NCI-H345 treated with DMSO at 0.1 percent for 48 hours (cell line): Measurements from ENCODE around the gene C1QBP.
"Not testable (repeated sequence)": the region's sequence is repeated elsewhere in the genome, so short reads cannot be mapped to it uniquely, and the experiment has no call there.

Experiments
- DNase-seq: peaks from one replicate; lab custom pipeline; 2025; ENCODE audit not compliant: unreplicated experiment; lab: John Stamatoyannopoulos, UW

Gene C1QBP

GRCh38 chr17:5438716-5439445 lies at the start of gene C1QBP:
Gene C1QBP, minus strand, starts transcription at chr17:5439155. Its CDS starts 82 bp downstream, at chr17:5439073.
- DNase-seq, result peak; percentile 70

GRCh38 chr17:5488752-5489151 lies 49.8 kb upstream of the C1QBP start:
- DNase-seq, result no peak

- DNase-seq, result peak; percentile 91
These were observed 47.5 kb upstream of the C1QBP start, which contains the start of gene MIS12 for GRCh38 chr17:5486206-5487124. Gene MIS12, plus strand, starts transcription at chr17:5486566. Its CDS starts 2,297 bp downstream, at chr17:5488863.

DNA sequence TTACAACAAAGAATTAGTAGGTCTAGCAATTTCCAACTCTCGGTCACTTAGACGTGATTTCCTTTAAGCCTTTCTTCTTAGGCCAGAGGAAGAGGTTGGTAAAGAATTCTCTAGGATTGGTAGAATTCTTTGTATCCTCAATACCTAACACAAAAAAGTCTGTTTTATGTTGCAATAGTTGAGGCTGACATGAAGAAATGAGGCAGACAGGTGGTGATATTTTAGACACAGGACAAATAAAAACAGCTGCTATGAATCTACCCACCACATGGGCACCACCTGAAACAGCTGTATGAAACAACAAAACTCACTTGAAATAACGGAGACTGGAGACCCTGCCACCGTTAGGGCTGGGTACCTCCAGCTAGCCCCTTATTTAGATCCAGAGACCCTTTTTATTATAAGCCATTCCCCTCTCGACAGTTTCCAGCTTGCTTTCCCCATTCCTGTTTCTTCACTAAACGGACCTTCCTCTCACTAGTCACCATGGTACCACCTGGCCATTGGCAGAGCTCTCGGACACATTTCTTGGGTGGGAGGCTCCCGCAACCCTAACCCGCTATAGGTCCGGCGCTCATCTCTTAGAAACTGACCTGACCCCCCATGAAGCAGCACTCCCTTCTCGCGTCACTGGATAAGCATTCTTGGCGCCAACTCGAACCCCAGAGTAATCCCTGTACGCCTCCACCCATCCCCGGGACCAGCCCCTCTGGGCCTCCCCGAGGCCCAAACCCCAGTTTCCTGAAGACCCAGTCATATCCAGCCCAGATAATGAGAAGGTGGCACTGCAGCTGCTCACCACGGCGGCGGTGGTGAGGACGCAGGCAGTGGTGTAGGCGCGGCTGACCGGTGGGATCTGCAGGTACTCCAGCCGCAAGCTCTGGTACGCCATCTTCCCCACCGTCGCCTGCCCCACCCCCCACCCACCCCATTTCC lies 46.6 kb upstream of the C1QBP start, which contains the start of gene DERL2:
DERL2 (minus strand) TSS at position 909 of the 936 bp plus-strand sequence; CDS start at position 892, 17 bp downstream.
- no peak for DNase-seq

- no peak for DNase-seq
These were observed 42.5 kb upstream of the C1QBP start for GRCh38 chr17:5481451-5481850.

DNA sequence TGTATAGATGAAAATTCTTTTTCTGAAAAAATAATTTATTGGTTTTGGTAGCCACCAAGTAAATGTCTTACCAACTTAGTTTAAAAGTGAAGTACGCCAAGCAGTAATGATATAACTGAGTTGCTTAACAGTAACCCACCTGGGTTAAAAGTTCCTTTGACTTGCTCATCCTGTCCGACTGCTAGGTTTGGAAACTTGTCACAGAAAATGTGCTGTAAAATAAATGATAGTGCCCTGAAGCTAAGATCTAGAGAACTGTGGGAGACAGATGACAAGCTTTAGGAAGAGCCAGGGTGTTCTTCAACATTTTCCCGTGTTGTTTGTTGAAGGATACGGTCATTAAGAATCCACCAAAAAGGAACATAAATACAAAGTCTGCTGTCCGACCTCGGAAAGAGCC lies 42.0 kb upstream of the C1QBP start:
- no peak for DNase-seq

- DNase-seq, result no peak
These were observed 40.0 kb upstream of the C1QBP start for GRCh38 chr17:5478992-5479391.

DNA sequence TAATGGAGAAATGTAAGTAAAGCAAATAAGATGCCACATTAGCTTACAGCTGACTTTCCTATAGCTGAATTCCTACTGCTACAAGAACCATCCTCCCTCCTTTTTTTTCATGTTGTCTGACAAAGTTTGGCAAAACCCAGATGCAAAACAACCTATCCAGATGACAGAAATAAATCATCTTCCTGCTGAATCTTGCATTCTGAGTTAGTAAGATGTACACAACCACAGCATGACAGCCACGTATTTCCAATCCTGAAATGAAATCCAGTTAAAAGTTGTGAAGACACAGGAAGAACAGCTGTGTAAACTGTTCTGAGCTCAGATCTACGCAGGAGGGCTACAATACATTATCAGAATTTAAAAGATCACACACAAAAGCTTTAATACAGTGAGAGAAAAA lies 35.0 kb upstream of the C1QBP start:
- DNase-seq, result no peak

- no peak for DNase-seq
These were observed 33.6 kb upstream of the C1QBP start for GRCh38 chr17:5472511-5472910.

DNA sequence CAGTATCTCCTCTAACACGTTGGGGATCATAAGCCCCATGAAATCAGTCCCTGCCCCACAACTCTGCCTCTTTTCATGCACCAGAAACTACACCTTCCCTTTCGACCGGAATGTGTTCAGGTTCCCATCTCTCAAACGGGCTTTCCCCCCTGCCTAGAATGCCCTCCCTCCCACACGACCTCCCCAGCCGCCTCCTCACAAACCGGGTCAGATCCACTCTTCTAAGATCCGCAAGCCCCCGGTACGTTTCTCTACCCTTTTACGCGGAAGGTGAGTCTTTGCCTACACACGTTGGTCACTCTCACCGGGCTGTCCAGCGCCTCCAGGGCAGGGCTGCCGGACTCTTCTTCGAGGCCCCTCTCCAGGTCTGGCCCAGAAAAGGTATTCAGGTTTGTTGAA lies 29.1 kb upstream of the C1QBP start:
- no peak for DNase-seq

GRCh38 chr17:5467416-5467815 lies 28.5 kb upstream of the C1QBP start:
- DNase-seq, result no peak

DNA sequence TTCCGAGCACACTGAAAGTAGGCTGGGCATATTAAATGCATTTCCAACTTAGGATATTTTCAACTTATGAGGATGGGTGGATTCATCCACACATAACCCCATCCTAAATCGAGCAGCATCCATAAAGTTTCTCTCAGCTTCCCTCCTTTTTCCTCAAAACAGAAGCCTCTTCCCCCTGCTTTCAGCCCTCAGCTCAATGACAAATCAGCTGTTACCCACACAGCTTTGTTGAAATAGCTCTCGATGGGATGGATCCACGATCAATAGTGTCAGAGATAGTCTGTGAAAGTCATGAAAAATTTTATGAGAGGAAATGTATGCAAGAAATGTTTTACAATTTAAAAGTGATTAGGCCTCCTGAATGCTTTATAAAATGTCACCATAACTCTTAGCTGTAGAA lies 27.3 kb upstream of the C1QBP start:
- no peak for DNase-seq

GRCh38 chr17:5464717-5465507 lies 26.0 kb upstream of the C1QBP start:
- no peak for DNase-seq

- no peak for DNase-seq
These were observed 7.8 kb upstream of the C1QBP start for GRCh38 chr17:5446786-5447185.

DNA sequence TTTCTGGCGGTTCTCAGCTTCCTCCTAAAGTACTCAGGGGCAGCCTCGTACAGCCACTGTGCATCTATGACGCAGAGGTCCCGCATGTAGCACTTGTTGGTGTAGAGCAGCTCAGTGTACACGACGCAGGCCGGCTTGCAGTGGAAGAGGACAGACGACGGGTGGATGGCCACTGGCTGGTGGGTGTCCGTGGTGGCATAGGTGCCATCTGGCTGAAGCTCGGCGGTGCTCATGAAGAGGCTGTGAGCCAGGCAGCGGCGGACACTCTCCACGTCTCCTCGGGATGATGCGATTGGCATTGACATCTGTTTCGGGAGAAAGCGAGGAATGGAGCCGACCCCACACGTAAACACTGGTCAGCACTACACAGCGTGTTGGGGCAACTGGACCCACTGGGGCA lies 5.3 kb upstream of the C1QBP start:
- DNase-seq, result no peak

DNA sequence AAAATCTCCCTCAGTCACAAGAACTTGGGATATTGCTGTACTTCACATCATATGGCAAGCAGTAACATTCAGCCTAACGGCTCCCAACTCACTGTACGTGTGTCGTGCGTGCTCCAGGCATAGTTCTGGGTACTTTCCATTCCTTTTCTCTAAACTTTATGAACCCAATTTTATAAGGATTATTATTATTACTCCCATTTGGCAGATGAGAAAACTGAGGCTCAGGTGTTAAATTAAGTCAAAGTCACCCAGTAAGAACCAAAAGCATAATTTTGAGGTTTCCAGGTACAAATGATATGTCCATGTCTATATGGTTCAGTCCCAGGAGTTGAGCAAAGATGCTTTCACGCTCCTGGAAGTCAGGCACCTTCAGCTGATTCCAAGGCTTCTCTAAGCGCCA lies 4.8 kb upstream of the C1QBP start:
- DNase-seq, result no peak

DNA sequence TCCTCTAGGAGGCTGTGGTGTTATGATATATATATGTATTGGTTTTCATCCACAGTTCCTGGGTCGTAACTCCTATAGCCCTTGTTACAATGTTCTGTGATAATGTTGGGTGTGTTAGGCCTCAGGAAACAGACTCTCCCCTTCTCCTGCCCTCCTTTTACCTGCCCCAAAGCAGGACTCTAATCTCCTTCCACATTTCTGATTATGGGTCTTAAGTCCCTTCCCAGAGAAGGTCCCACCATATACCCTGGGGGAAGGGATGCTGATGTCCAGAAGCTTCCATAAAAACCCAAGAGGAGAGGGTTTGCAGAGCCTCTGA lies 450 bp upstream of the C1QBP start:
- DNase-seq, result no peak

DNA sequence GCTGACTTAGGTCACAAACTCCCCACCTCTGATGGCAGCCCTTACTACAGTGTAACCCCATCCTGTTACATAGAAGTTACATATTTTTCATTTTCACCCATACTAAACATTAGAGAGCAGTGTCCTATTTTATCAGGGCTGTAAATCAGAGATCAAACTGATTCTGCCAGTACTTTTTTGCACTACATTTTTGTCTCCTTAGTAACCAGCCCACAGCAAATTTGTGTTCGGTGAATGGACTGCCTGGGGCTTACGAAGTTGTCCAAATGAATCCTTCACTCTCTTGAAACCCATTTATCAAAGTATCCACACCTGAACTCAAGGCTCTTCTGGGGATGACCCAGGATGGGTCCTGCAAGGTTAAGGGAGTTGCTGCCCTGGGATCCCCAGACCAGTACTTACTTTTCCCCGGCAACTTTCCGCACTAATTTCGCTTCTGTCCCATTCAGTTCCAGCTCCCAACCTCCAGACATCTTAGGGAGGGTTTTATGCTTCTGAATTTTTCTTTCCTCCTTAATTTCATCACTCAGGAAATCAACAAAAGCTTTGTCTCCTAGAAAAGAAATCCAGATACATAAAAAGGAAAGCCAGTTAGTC lies 1.1 kb downstream of the C1QBP start:
- DNase-seq, result no peak

DNA sequence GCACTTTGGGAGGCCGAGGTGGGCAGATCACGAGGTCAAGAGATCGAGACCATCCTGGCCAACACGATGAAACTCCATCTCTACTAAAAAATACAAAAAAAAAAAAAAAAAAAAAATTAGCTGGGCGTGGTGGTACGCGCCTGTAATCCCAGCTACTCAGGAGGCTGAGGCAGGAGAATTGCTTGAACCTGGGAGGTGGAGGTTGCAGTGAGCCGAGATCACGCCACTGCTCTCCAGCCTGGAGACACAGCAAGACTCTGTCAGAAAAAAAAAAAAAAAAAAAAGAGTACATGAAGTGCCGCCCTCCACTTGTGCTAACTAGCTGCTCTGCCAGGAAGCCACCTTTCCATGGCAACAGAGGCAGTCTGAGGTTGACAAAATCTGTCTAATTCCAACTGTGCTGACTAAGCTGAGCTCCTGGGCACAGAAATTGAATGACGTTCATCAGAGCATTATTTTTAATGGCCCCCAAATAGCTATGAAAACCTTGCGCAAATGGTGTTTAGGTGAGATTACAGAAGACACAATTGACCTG lies 3.1 kb downstream of the C1QBP start:
- DNase-seq, result not testable (repeated sequence)

- no peak for DNase-seq
These were observed 4.0 kb downstream of the C1QBP start for GRCh38 chr17:5434984-5435383.
